ENCODE data around the gene RND2.

GRCh38 chr17:43019418-43019817, 5.6 kb upstream of the RND2 start:
- TF ChIP-seq CTCF (IDR thresholded peaks at IDR 0.05) (no peak), EZH2 (IDR thresholded peaks at IDR 0.05; ENCODE audit: borderline replicate concordance, insufficient read depth, low read depth, low read length, poor library complexity, severe bottlenecking) (no peak)

Data from B cell (primary cell).